Upper lobe of left lung (tissue), 4 donors: Measurements from ENCODE around the gene CPEB2.

Experiments
- EP300 ChIP-seq, 4 donors: sonication (generic); formaldehyde crosslinking; IDR thresholded peaks; one replicate each; pipeline ENCODE4 v1.5.1; 2017; ENCODE audit warnings: antibody characterized with exemption in 4 of 4, control low read depth in 2 of 4
- POLR2A ChIP-seq, 4 donors: fragments of 450-650 bp; IDR thresholded peaks; one replicate each; pipeline ENCODE4 v1.5.1; 2016 to 2017; ENCODE audit warnings: antibody characterized with exemption in 4 of 4, mild to moderate bottlenecking in 2 of 4
- POLR2AphosphoS5 ChIP-seq, 2 donors: sonication (generic); formaldehyde crosslinking; IDR thresholded peaks; one replicate each; pipeline ENCODE4 v1.5.1; 2017; ENCODE audit warnings: antibody characterized with exemption in 2 of 2
- TF ChIP-seq, protein P1 (sequence below), 6 experiments: fragments of 450-650 bp in 4 of 6; fragments of 200-600 bp in 2 of 6; sonication (generic) in 2 of 6; IDR thresholded peaks; one replicate each; pipeline ENCODE4 v1.5.1; 2016 to 2019; ENCODE audit warnings: antibody characterized with exemption in 6 of 6

GRCh38 chr4:15037923-15038541 lies 35.8 kb downstream of the CPEB2 start:
- TF ChIP-seq POLR2A (IDR thresholded peaks at IDR 0.05), result no peak
- TF ChIP-seq POLR2AphosphoS5 (IDR thresholded peaks at IDR 0.05), result no peak
- TF ChIP-seq, protein P1, sequence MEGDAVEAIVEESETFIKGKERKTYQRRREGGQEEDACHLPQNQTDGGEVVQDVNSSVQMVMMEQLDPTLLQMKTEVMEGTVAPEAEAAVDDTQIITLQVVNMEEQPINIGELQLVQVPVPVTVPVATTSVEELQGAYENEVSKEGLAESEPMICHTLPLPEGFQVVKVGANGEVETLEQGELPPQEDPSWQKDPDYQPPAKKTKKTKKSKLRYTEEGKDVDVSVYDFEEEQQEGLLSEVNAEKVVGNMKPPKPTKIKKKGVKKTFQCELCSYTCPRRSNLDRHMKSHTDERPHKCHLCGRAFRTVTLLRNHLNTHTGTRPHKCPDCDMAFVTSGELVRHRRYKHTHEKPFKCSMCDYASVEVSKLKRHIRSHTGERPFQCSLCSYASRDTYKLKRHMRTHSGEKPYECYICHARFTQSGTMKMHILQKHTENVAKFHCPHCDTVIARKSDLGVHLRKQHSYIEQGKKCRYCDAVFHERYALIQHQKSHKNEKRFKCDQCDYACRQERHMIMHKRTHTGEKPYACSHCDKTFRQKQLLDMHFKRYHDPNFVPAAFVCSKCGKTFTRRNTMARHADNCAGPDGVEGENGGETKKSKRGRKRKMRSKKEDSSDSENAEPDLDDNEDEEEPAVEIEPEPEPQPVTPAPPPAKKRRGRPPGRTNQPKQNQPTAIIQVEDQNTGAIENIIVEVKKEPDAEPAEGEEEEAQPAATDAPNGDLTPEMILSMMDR (IDR thresholded peaks at IDR 0.05), result no peak
- TF ChIP-seq EP300 (IDR thresholded peaks at IDR 0.05), result no peak
